Measurements from ENCODE around the gene PDHB.

PDHB gene

DNA sequence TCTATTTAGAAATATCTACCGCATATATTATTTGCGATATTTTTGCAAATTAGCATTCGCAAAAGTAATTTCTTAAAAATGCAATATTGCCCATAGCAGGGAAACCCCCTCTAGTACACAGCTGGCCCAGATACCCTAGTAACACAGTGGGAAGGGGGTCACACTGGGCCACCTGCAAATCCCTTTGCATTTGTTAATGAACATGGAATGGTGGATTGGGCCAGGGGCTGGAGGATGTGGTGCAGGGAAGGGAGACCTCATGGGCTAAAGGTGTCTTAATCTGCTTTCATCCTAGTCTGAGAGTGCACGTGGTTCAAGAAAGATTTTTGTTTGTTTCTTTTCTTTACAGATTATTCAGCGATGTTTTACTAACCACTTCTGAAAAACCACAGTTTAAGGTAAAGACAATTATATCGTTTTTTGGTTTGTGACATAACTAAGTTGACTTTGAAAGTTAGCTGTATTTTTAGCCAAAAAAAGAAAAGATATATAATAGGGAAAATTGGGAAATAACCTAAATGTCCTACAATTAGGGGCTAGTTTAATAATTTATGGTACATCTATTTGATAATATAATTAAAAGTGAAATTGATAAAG, 30.0 kb downstream of the PDHB start:
- no peak for DNase-seq (ENCODE audit: low read depth)

DNA sequence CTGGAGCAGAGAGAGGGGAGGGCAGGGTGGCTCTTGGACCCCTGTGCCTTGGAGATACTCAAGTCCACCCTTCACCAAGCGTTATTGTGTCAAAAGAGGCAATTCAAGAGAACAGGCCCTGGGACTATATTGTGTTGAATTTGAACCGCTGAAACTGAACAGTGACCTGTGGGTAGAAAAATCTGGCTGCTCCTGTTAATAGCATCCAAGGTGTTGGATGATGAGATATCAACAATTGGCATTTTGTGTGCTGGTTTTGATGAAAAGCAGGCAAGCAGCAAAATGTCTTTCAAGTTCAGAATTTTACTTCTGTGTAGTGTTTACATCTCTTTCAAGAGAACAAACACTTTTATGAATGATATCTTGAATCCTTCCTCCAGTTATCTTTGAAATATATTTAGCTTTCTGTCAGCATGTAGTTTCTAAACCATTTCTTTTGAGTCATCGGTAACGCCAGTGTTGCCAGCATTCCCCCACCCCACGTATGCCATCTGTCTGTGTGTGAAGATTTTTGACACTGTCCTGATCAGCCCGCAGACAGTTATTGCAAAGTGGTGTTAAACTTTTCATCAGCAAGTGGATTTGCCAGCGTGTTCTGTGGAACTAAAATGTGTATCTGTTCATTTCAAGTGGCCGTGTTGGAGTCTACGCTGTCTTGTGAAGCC, 34.8 kb downstream of the PDHB start:
- no peak for DNase-seq (ENCODE audit: low read depth)

GRCh38 chr3:58394339-58394738, 39.3 kb downstream of the PDHB start:
- no peak for DNase-seq (ENCODE audit: low read depth)

GRCh38 chr3:58392181-58392580, 41.5 kb downstream of the PDHB start:
- no peak for DNase-seq (ENCODE audit: low read depth)

GRCh38 chr3:58391156-58391865, 42.3 kb downstream of the PDHB start:
- no peak for DNase-seq (ENCODE audit: low read depth)

DNA sequence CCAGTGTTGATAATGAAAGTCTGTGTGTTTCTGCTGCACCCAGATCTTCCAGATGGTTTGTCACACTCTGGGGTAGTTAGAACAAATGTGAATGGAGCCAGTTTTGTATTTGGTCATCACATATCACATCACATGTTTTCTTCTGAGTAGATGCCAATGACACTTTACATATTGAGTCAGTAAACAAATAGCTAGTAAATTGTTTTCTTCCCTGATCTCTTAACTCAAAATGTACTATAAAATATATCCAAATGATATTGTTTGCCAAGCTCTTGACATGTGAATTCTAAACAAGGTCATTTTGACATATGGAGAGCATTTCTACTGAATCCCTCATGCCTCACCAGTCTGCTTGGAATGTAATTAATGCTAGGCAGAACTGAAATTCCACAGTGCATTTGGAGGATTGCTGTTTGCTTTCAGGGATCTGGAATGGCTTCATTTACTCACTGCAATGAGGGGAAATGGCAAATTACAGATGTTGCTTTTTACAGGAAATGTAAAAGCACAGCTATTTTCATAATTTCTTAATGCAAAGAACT, 45.0 kb downstream of the PDHB start:
- peak; percentile 36 for DNase-seq (ENCODE audit: low read depth)

GRCh38 chr3:58387650-58388546, 45.7 kb downstream of the PDHB start:
- no peak for DNase-seq (ENCODE audit: low read depth)

- DNase-seq (ENCODE audit: low read depth), result peak; percentile 88
These were observed 46.8 kb downstream of the PDHB start for GRCh38 chr3:58386626-58387365.

DNA sequence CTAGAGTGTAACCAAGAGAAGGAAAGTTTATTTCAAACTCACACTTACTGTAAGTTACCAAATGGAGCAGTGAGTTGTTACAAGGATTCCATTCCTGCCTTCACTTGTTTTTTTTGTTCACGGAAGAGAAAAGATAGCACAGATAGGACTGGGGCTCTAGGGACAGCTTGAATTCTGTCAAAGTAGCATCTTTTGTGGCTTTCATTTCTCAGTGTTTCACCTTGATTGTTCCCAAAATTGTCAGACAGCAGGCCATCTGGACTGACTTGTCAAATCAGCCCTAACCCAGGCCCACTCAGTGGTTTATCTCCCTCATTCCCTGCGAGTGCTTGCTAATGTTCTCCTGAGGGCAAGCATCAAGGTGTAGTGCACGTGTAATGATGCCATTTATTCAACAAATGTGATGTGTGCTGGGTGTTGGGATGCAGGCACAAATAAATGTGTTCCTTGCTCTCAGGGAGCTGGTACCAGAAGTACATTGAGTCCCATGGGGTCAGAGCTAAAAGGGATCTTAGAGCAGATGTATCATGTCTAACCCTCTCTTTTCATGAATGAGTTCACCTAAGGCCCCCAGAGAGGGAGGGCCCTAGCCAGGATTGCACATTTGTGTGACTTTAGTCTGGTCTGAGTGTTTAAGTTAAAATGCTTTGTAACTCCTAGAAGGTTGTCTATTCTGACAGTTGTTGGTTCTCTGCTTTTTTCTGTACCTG, 49.1 kb downstream of the PDHB start:
- peak; percentile 10 for DNase-seq (ENCODE audit: low read depth)

GRCh38 chr3:58383904-58384303, 49.7 kb downstream of the PDHB start:
- peak; percentile 98 for DNase-seq (ENCODE audit: low read depth)

DNA sequence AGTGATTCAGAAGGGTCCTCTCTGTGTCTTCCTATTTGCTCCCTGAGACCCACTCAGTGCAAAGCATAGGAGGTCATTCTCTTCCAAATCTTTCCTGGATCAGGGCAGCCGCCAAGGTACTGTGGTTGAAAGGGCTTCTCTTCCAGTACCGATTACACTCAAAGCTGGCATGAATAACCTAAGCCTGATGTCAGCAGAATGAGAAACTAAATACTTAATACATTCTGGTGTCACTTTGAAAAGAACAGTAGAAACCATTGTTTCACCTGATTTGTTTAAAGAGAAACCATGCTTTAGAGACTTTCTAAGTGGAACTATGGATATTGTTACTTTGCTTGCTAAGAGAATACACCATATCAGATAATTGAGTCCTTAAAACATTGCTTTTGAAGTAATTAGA, 50.2 kb downstream of the PDHB start:
- peak; percentile 62 for DNase-seq (ENCODE audit: low read depth)

GRCh38 chr3:58379351-58380073, 54.1 kb downstream of the PDHB start:
- DNase-seq (ENCODE audit: low read depth), result no peak

- DNase-seq (ENCODE audit: low read depth), result no peak
These were observed 55.9 kb downstream of the PDHB start for GRCh38 chr3:58377750-58378149.

Data from ELR (cell line).